GM12878 (cell line): ENCODE measurements around the gene OR2W3. TPM values are rescaled to one million over a fixed set of nuclear protein-coding genes. Genes with fewer than 3 reads are reported as not detected.

Source experiments
- ATAC-seq: fragments of 200-7000 bp; cut with Tn5 transposase; 3 replicates; pipeline ENCODE4 v1.9.1; 2020; ENCODE audit warnings: mild to moderate bottlenecking, moderate library complexity
- BruUV-seq: library from RNA; stranded (reverse); fragments of 400-500 nt; replicated peaks from 2 replicates; lab custom pipeline; 2021; lab: Mats Ljungman, UMichigan
- CTCF ChIA-PET: fragments of 300-600 bp; sonication (Branson Sonifier 250); formaldehyde crosslinking; extraction: SDS; loops from one replicate; lab custom pipeline; 2021; ENCODE audit warnings: inconsistent platforms; lab: Yijun Ruan, JAX
- POLR2A ChIA-PET: fragments of 350-600 bp; formaldehyde crosslinking; extraction: SDS; loops from one replicate; lab custom pipeline; 2021; ENCODE audit warnings: inconsistent platforms; lab: Charles Lee
- RAD21 ChIA-PET: fragments of 300-600 bp; sonication (Branson Sonifier 250); formaldehyde crosslinking; loops from one replicate; lab custom pipeline; 2023; ENCODE audit warnings: antibody characterized with exemption; ENCODE audit not compliant: unreplicated experiment; lab: Charles Lee
- SMC1A ChIA-PET: fragments of 300-600 bp; sonication (Branson Sonifier 250); formaldehyde crosslinking; loops from one replicate; lab custom pipeline; 2023; ENCODE audit not compliant: unreplicated experiment, uncharacterized antibody; lab: Charles Lee
- DNase-seq: peaks from one replicate; pipeline ENCODE4 v3.0.0-alpha.2; 2011; ENCODE audit warnings: low read depth, low spot score
- FAIRE-seq: peaks from 3 replicates; lab custom pipeline; 2011; peaks lifted over from hg19 to GRCh38; lab: Jason Lieb, UNC
- H2AFZ ChIP-seq: 2 replicates; pipeline ENCODE4 v1.6.0; 2011; ENCODE audit warnings: low read depth, low read length, control low read depth; ENCODE audit not compliant: control insufficient read depth
- H3K27ac ChIP-seq: 2 replicates; pipeline ENCODE4 v1.5.1; 2011; ENCODE audit warnings: control low read depth; ENCODE audit not compliant: control insufficient read depth, insufficient read depth
- H3K27me3 ChIP-seq, 2 experiments: replicated peaks in 1 of 2; 2 replicates each; pipeline versions ENCODE4 v1.6.0 to v1.6.1; 2011; ENCODE audit warnings: low read length in 1 of 2; ENCODE audit not compliant: control insufficient read depth in 2 of 2, insufficient read depth in 2 of 2
- H3K36me3 ChIP-seq, 2 experiments: 2 replicates each; pipeline ENCODE4 v1.5.1; 2011; ENCODE audit warnings: low read length in 1 of 2; ENCODE audit not compliant: control insufficient read depth in 2 of 2, insufficient read depth in 2 of 2
- H3K4me1 ChIP-seq: 2 replicates; pipeline ENCODE4 v1.6.1; 2011; ENCODE audit warnings: mild to moderate bottlenecking, low read length, moderate library complexity, mixed read lengths; ENCODE audit not compliant: control insufficient read depth, insufficient read depth
- H3K4me2 ChIP-seq: 2 replicates; pipeline ENCODE4 v1.6.0; 2011; ENCODE audit warnings: control low read depth; ENCODE audit not compliant: control insufficient read depth, insufficient read depth
- H3K4me3 ChIP-seq: fragments of 200-600 bp; sonication (generic); 2 replicates; pipeline ENCODE4 v1.5.1; 2016
- H3K79me2 ChIP-seq: 2 replicates; pipeline ENCODE4 v1.6.0; 2011; ENCODE audit warnings: low read length; ENCODE audit not compliant: control insufficient read depth, insufficient read depth
- H3K9ac ChIP-seq: 2 replicates; pipeline ENCODE4 v1.8.0; 2011; ENCODE audit warnings: low read length, control low read depth, mixed read lengths; ENCODE audit not compliant: control insufficient read depth, insufficient read depth
- H3K9me3 ChIP-seq: replicated peaks from 3 replicates; pipeline ENCODE4 v1.5.1; 2011; ENCODE audit warnings: mild to moderate bottlenecking, low read length; ENCODE audit not compliant: control insufficient read depth, insufficient read depth
- H4K20me1 ChIP-seq: 2 replicates; pipeline ENCODE4 v1.6.0; 2011; ENCODE audit not compliant: control insufficient read depth, insufficient read depth
- ASH2L ChIP-seq: fragments of 300-600, 200-600 bp; sonication (generic); IDR thresholded peaks from 2 replicates; pipeline ENCODE4 v1.6.1; 2017; ENCODE audit warnings: low read depth, mild to moderate bottlenecking, borderline replicate concordance
- BCL3 ChIP-seq: IDR thresholded peaks from 2 replicates; pipeline ENCODE4 v1.6.1; 2011; ENCODE audit warnings: borderline replicate concordance, low read depth, mild to moderate bottlenecking, moderate library complexity, low read length; ENCODE audit not compliant: insufficient read depth, poor library complexity, severe bottlenecking
- CEBPZ ChIP-seq: fragments of 150-350 bp; IDR thresholded peaks from 2 replicates; pipeline ENCODE4 v1.6.1; 2016; ENCODE audit warnings: low read depth, low read length
- E2F4 ChIP-seq: IDR thresholded peaks from 2 replicates; pipeline ENCODE4 v1.6.1; 2012; ENCODE audit warnings: low read depth, low read length, improper control_type of control experiment
- EGR1 ChIP-seq, 2 experiments: IDR thresholded peaks; 1 replicate in 1 of 2; 2 replicates in 1 of 2; pipeline ENCODE4 v1.6.1; 2011 to 2012; ENCODE audit warnings: low read depth in 2 of 2, low read length in 2 of 2, borderline replicate concordance in 1 of 2, mild to moderate bottlenecking in 1 of 2, moderate library complexity in 1 of 2
- FOXM1 ChIP-seq: IDR thresholded peaks from 2 replicates; pipeline ENCODE4 v1.6.1; 2012; ENCODE audit warnings: low read depth, mild to moderate bottlenecking, inconsistent platforms, low read length, moderate library complexity
- GATAD2B ChIP-seq: fragments of 450-650 bp; conservative IDR thresholded peaks from 2 replicates; pipeline ENCODE4 v1.6.1; 2017; ENCODE audit warnings: low read depth, mild to moderate bottlenecking, moderate library complexity
- MTA2 ChIP-seq: fragments of 450-650 bp; IDR thresholded peaks from 2 replicates; pipeline ENCODE4 v1.6.1; 2016; ENCODE audit warnings: low read depth, mild to moderate bottlenecking, moderate library complexity
- NFYB ChIP-seq: IDR thresholded peaks from 2 replicates; pipeline ENCODE4 v1.6.1; 2011; ENCODE audit warnings: low read depth, mild to moderate bottlenecking, low read length, improper control_type of control experiment, moderate library complexity; ENCODE audit not compliant: insufficient read depth
- POLR2A ChIP-seq: IDR thresholded peaks from 2 replicates; pipeline ENCODE4 v1.6.1; 2011; ENCODE audit warnings: low read depth, mild to moderate bottlenecking, low read length
- POU2F2 ChIP-seq: IDR thresholded peaks from 3 replicates; pipeline ENCODE4 v1.6.1; 2011; ENCODE audit warnings: low read depth, mild to moderate bottlenecking, low read length, borderline replicate concordance
- SIN3A ChIP-seq: IDR thresholded peaks from 2 replicates; pipeline ENCODE4 v1.6.1; 2012; ENCODE audit warnings: low read depth, low read length, improper control_type of control experiment
- SKIL ChIP-seq: fragments of 450-650 bp; IDR thresholded peaks from 2 replicates; pipeline ENCODE4 v1.6.1; 2017; ENCODE audit warnings: mild to moderate bottlenecking, low read depth, inconsistent platforms; ENCODE audit not compliant: poor library complexity, severe bottlenecking
- SMAD5 ChIP-seq: IDR thresholded peaks from 2 replicates; pipeline ENCODE4 v1.6.1; 2016; ENCODE audit warnings: antibody characterized with exemption, low read depth
- SUPT20H ChIP-seq: IDR thresholded peaks from 2 replicates; pipeline ENCODE4 v1.6.1; 2011; ENCODE audit warnings: low read depth, mild to moderate bottlenecking, low read length, moderate library complexity, borderline replicate concordance; ENCODE audit not compliant: control insufficient read depth
- TAF1 ChIP-seq: IDR thresholded peaks from 2 replicates; pipeline ENCODE4 v1.6.1; 2011; ENCODE audit warnings: mild to moderate bottlenecking, low read depth, low read length, borderline replicate concordance
- WGBS: methylation state at CpG from one replicate; pipeline ENCODE4 v1.1.6; 2016; ENCODE audit warnings: low lambda C conversion rate; ENCODE audit not compliant: insufficient replicate concordance, insufficient coverage; ENCODE audit errors: missing lambda C conversion rate; 5-methylcytosine and 5-hydroxymethylcytosine counted together
- in situ Hi-C: fragments of 300-500 bp; cut with MboI; formaldehyde crosslinking; loops from 9 replicates; pipeline ENCODE4 v1.14.3; 2018; ENCODE audit warnings: mixed read lengths
- intact Hi-C: fragments of 100-400 bp; cut with micrococcal nuclease; formaldehyde crosslinking; loops from one replicate; pipeline ENCODE4 v1.14.2; 2022; ENCODE audit not compliant: unreplicated experiment
- polyA plus RNA-seq, 11 experiments: library from polyadenylated mRNA; depleted of rRNA in 4 of 11; unstranded in 6 of 11; stranded (reverse) in 5 of 11; fragments of >200 nt; fragmentation: Nextera tagmentation in 4 of 11; fragmentation: Illumina TruSeq in 1 of 11; extraction: Ambion mirVana in 4 of 11; extraction: Trizol in 1 of 11; gene quantifications; 1 replicate in 1 of 11; 2 replicates in 10 of 11; pipeline versions ENCODE4 v1.2.1 to v1.2.3, GENCODE V29; 2011 to 2016; ENCODE audit warnings: inconsistent platforms in 2 of 11, missing spikeins in 2 of 11, low read depth in 1 of 11
- total RNA-seq, 4 experiments: library from RNA; depleted of rRNA in 3 of 4; stranded (reverse); fragments of >200 nt in 3 of 4; fragmentation: Illumina TruSeq in 1 of 4; extraction: Trizol in 1 of 4; gene quantifications; 2 replicates each; pipeline versions ENCODE4 v1.2.1 to v1.2.3, GENCODE V29; 2013 to 2021

The OR2W3 gene
- total and polyA plus RNA-seq, 10 of the 15 experiments (the other 5 are each of a cell fraction or from before 2014, with no cell fraction given), result not detected

GRCh38 chr1:247905910-247906503, 10.6 kb downstream of the OR2W3 start:
- DNase-seq, result no peak
- in situ Hi-C loops, result no loop called here
- Histone ChIP-seq H3K9me3 (no peaks in the 10 kb centered on the region), H3K27me3 (no peaks in the 10 kb centered on the region), H3K4me3 (no peak overlapping the region), H3K79me2 (no peaks in the 10 kb centered on the region), H3K4me1 (no peaks in the 10 kb centered on the region), H3K4me2 (no peak overlapping the region), H2AFZ (no peak overlapping the region), H4K20me1 (no peaks in the 10 kb centered on the region), H3K27ac (no peak overlapping the region), H3K9ac (no peak overlapping the region), H3K36me3 (no peaks in the 10 kb centered on the region)
- 7% methylated on average over 5 of the region's 9 CpGs for WGBS
- FAIRE-seq, result no peak
- BruUV-seq, result no TSS peak
- no peak for ATAC-seq
- intact Hi-C loops, result no loop called here
- ChIA-PET POLR2A (no interaction called here), SMC1A (interaction anchor here (0.9 kb wide), 1 partner anchor 10 kb away, joined by 3 read pairs; no protein-coding TSS in a partner anchor), CTCF (interaction anchor here (1.0 kb wide), 1 partner anchor 38 kb away, joined by 3 read pairs; no protein-coding TSS in a partner anchor), RAD21 (no interaction called here)
- no peak for TF ChIP-seq BCL3
- no peak for TF ChIP-seq SMAD5
- no peak for TF ChIP-seq FOXM1
- TF ChIP-seq POU2F2, result no peak
- TF ChIP-seq GATAD2B, result no peak
- TF ChIP-seq CEBPZ, result no peak
- TF ChIP-seq POLR2A, result no peak
- TF ChIP-seq NFYB, result no peak
- no peak for TF ChIP-seq E2F4
- TF ChIP-seq TAF1, result no peak
- no peak for TF ChIP-seq EGR1 (IDR thresholded peaks at IDR 0.05; ENCODE audit: borderline replicate concordance in 1 of 2, low read depth in 2 of 2, low read length in 2 of 2)
- TF ChIP-seq ASH2L, result no peak
- TF ChIP-seq SKIL, result no peak
- no peak for TF ChIP-seq SUPT20H
- no peak for TF ChIP-seq MTA2
- TF ChIP-seq SIN3A, result no peak
